HG03439 (cell line): ENCODE measurements around the gene TBKBP1.

Experiments used
- ATAC-seq: cut with Tn5 transposase; IDR thresholded peaks from one replicate; pipeline ENCODE4 v1.9.1; 2021; ENCODE audit warnings: mild to moderate bottlenecking, moderate library complexity; ENCODE audit not compliant: unreplicated experiment

TBKBP1 gene

GRCh38 chr17:47693731-47694580, at the start of gene TBKBP1:
Gene TBKBP1 (plus strand): TSS chr17:47694161. CDS start chr17:47696113, 1,952 bp downstream.
- no peak for ATAC-seq

GRCh38 chr17:47644324-47644723, 49.6 kb upstream of the TBKBP1 start:
- no peak for ATAC-seq

GRCh38 chr17:47649153-47649971, 44.6 kb upstream of the TBKBP1 start, which contains the start of gene KPNB1:
Gene KPNB1 (plus strand): TSS chr17:47649919. CDS start chr17:47650245, 326 bp downstream.
- peak; percentile 83 for ATAC-seq

- ATAC-seq: peak; percentile 2
Observed at GRCh38 chr17:47649972-47650524, 43.9 kb upstream of the TBKBP1 start.

- ATAC-seq: peak; percentile 37
Observed at GRCh38 chr17:47650525-47651522, 43.1 kb upstream of the TBKBP1 start.

GRCh38 chr17:47651704-47652103, 42.3 kb upstream of the TBKBP1 start:
- ATAC-seq: no peak

GRCh38 chr17:47652570-47652969, 41.4 kb upstream of the TBKBP1 start:
- no peak for ATAC-seq

GRCh38 chr17:47653442-47653841, 40.5 kb upstream of the TBKBP1 start:
- no peak for ATAC-seq

GRCh38 chr17:47654991-47655390, 39.0 kb upstream of the TBKBP1 start:
- no peak for ATAC-seq

- peak; percentile 41 for ATAC-seq
Observed at GRCh38 chr17:47660064-47660492, 33.9 kb upstream of the TBKBP1 start.

- no peak for ATAC-seq
Observed at GRCh38 chr17:47663912-47664623, 29.9 kb upstream of the TBKBP1 start.

GRCh38 chr17:47664624-47664941, 29.4 kb upstream of the TBKBP1 start:
- ATAC-seq: no peak

GRCh38 chr17:47665655-47666054, 28.3 kb upstream of the TBKBP1 start:
- no peak for ATAC-seq

GRCh38 chr17:47669081-47669480, 24.9 kb upstream of the TBKBP1 start:
- ATAC-seq: no peak

- no peak for ATAC-seq
Observed at GRCh38 chr17:47670064-47670463, 23.9 kb upstream of the TBKBP1 start.

- no peak for ATAC-seq
Observed at GRCh38 chr17:47674499-47674898, 19.5 kb upstream of the TBKBP1 start.

GRCh38 chr17:47675380-47676198, 18.4 kb upstream of the TBKBP1 start:
- ATAC-seq: no peak

GRCh38 chr17:47676199-47676472, 17.8 kb upstream of the TBKBP1 start:
- no peak for ATAC-seq

GRCh38 chr17:47676510-47677165, 17.3 kb upstream of the TBKBP1 start:
- no peak for ATAC-seq
